Activated T-cell treated with anti-CD3 and anti-CD28 coated beads for 24 hours (primary cell): ENCODE measurements around the gene GLIS2.
"Not testable (repeated sequence)": the region's sequence is repeated elsewhere in the genome, so short reads cannot be mapped to it uniquely, and the experiment has no call there.

Source experiments
- DNase-seq: peaks from one replicate; pipeline ENCODE4 v3.0.0-alpha.2; 2020; ENCODE audit warnings: low read depth

GLIS2 gene

GRCh38 chr16:4319454-4320421, 3.9 kb downstream of the GLIS2 start:
- DNase-seq, result peak; percentile 39

GRCh38 chr16:4320571-4321137, 4.8 kb downstream of the GLIS2 start:
- DNase-seq, result no peak

DNA sequence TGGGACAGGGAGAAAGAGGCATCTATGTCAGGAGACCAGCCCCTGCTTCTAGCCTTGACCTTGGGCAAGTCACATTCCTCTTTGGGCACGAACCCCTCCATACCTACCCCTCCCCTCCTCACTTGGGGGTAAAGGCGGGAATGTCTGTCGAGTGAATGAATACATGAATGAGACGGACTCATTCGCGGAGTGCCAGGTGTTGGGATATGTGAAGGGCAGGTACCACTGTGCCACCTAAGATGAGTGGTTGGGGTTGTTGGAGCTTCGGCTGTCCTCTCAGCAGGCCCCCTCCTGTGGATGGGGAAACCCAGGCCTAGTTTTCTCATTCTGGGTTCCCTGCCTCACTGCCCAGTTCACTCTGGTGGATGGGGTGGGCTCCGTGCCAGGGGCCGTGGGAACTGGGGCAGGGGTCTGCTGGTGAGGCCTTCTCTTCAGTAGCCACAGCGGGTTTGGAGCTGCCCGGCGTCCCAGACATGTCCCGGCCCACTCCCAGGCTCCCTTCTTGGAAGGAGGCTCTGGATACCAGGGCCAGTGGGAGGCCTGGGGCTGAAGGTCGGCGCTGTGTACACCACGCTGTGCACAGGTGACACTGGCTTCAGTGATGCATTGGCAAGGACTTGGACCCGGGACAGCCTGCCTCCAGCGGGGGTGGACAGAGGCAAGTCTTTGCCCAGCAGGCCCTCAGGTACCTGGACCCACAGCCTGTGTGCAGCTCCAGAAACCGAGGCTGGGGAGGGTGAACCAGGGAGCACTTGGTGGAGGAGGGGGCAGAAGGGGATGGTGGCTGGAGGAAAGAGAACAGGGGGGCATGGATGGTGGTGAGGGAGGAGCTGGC, 5.6 kb downstream of the GLIS2 start:
- no peak for DNase-seq

DNA sequence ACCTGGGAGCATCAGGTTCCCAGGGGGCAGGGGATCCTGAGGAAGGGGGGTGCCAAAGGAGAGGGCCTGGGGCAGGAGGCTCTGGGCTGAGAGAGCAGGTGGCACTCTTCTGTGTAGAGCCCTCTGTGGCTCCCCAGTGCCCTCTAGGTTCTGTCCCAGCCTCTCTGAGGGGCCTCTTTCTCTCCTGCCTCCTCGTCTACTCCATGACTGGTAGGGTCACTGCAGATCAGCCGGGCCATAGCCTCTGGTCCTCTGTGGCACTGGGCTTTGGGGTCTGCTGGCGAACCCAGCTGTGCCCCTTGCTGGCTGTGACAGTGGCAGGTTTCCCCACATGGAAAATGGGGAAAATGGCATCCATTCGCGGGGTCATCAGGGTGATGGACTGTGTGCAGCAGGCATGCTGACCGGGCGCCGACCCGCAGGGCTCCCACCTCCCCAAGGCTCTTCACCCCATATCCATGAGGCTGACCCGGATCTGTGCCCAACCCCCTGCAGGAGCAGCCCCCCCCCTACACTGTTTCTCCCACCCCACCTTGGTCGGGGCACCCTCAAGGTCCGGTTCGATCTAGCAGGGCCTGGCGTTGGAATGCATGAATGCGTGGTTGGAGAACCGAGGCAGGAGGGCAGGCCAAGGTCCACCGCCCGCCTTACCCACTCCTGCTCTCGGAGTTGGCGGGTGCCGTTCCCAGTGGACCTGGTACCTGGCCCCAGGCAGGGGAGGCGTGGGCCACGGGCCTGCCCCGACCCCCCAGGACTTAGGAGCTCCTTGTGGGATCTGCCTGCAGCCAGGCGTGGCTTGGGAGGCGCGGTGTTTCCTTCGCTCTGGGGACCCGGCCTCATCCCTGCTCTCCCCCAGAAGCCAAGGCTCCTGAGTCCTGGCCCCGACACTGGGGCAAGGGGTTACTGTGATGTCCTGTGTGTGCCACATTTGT, 6.5 kb downstream of the GLIS2 start:
- no peak for DNase-seq

- no peak for DNase-seq
These were observed 7.4 kb downstream of the GLIS2 start for GRCh38 chr16:4323071-4323844.

- no peak for DNase-seq
These were observed 8.1 kb downstream of the GLIS2 start for GRCh38 chr16:4323845-4324488.

- no peak for DNase-seq
These were observed 8.8 kb downstream of the GLIS2 start for GRCh38 chr16:4324492-4325252.

- no peak for DNase-seq
These were observed 9.4 kb downstream of the GLIS2 start for GRCh38 chr16:4325253-4325758.

DNA sequence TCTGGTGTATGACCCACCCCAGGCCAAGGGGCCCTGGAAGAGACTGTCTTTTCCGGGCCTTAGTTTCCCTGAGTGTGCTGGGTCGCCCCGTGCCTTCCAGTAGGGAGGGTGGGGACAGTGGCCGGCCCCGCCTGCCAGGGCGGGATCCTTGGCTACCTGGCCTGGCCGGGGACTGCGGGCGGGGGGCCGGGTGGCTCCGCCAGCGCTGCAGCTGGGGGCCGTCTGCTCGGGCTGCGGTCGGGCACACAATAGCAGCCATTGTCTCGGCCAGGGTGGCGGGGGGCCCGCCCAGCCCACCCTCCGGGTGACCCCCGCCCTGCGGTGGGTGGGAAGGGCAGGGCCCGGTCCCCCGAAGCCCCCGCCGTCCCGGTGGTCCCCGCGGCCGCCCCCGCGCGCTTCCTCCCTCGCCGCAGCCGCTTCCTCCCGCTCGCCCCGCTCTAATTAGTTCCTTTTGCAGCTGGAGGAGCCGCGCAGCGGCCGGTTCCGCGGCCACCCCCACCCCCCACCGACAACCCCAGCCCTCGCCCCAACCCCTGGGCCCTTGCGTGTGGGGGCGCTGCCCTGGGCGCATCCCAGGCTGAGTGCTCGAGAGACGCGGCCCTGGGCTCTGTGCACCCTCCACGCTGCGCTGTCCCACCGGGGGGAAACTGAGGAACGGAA, 11.6 kb downstream of the GLIS2 start:
- no peak for DNase-seq

DNA sequence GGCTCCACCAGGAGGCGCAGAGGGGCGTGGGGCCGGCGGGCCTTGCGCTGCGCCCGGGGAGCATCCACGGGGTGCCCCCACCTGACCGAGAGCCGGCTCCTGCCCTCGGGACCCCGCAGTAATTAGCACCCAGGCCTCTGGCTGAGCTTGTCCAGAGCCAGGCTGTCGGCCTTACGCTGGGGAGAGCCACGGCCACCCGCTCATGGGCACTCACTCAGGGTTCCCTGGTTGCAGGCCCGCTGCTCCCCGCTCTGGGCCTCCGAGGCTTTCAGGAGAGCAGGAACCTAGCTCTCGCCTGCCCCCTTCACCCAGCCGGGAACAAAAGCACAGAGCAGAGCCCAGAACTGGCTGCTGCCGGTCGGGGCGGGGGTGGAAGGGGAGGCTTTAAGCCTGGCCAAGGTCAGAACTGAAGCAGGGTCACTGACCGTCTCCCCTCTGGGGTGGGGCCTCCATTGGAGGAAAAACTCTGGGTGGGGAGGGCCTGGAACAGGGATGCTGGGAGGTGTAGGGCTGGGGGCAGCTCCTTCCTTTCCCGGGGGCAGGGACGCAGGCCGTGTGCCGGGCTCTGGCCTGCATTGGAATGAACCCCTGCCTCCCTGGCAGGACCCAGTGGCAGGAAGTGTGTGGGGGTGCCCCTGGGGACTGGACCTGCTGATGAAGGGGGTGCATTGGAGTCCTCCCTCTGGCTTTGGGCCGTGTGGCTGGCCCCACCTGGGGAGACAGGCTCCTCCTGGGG, 12.3 kb downstream of the GLIS2 start:
- peak; percentile 47 for DNase-seq

DNA sequence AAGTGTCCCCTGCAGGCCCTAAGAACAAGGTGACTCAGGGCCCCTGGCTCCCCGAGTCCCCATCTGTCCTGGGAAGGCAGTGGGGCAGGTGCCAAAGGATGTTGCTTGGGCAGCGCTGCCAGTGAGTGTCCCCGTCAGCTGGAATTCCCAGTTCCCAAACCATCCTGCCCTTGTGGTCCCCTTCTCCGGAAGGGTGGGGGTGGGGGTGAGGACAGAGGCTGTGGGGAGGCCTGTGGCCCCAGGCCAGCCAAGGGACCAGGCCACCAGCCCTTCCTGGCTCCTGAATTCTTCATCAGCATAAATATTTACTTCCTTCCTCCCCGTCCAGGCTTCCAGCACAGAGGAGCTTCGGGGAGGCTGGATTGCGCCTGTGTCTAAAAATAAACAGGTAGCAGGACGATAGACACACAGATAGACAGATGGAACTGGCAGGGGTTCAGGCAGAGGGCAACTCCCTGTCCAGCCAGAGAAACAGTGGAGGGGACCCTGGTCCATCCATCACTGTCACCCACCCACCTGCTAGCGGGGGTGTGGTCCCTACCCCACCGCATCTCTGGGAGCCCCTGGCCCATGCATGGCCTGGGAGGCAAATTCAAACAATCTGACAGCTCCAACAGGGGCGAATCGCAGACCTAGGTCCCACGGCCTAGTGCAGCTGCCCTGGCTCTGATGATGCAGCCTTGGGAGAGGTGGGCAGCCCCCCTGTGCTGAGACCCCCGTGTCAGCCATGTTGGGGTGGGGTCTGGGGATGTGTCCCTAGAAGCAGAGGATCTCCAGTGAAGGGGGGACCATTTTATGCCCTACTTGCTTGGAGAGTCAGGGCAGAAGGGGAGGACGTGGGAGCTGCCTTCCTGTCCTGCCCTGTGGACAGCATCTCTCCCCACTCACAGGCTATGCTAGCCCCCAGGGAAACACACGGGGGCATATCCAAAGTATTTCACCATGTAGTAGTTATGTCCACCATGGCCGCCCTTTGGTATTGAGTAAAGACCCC, 13.2 kb downstream of the GLIS2 start:
- DNase-seq, result no peak

- DNase-seq, result peak; percentile 49
These were observed 14.5 kb downstream of the GLIS2 start for GRCh38 chr16:4330277-4330874.

DNA sequence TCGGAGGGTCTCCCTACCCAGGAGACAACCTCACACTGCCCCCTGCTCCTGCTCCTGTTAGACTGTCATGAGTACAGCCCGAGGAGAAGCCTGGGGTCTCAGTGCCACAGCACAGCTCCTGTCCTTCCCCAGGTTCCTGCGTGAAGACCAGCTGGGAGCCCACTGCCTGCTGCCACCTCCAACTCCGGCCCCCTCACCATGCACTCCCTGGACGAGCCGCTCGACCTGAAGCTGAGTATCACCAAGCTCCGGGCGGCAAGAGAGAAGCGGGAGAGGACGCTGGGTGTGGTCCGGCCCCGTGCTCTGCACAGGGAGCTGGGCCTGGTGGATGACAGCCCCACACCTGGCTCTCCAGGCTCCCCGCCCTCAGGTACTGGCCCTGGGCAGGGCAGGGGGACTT, 16.2 kb downstream of the GLIS2 start:
- no peak for DNase-seq

- no peak for DNase-seq
These were observed 16.9 kb downstream of the GLIS2 start for GRCh38 chr16:4332623-4333307.

- no peak for DNase-seq
These were observed 17.4 kb downstream of the GLIS2 start for GRCh38 chr16:4333308-4333638.

DNA sequence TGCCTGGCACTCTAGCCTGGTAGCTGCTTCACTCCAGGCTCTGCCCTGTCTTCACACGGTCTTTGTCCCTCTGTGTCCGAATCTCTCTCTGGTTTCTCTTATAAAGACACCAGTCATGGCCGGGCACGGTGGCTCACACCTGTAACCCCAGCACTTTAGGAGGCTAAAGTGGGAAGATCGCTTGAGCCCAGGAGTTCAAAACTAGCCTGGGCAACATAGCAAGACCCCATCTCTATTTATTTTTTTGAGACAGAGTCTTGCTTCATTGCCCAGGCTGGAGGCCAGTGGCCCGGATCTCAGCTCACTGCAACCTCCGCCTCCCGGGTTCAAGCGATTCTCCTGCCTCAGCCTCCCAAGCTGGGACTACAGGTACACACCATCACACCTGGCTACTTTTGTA, 17.8 kb downstream of the GLIS2 start:
- DNase-seq, result not testable (repeated sequence)
